Endothelial cell (in vitro differentiated cells): ENCODE results near the gene PHB1. TPM values are rescaled to one million over a fixed set of nuclear protein-coding genes. Genes with fewer than 3 reads are reported as not detected.
"Not testable (repeated sequence)": the region's sequence is repeated elsewhere in the genome, so short reads cannot be mapped to it uniquely, and the experiment has no call there.

Source experiments
- DNase-seq: peaks from one replicate; pipeline ENCODE4 v3.0.0; 2021; ENCODE audit warnings: low spot score
- H3K27ac Mint-ChIP-seq: one replicate; pipeline ENCODE4 v1.8.0; 2021; ENCODE audit warnings: mixed read lengths, inconsistent platforms; ENCODE audit not compliant: unreplicated experiment
- H3K27me3 Mint-ChIP-seq: one replicate; pipeline ENCODE4 v1.8.0; 2021; ENCODE audit warnings: mild to moderate bottlenecking, moderate library complexity, mixed read lengths, inconsistent platforms; ENCODE audit not compliant: unreplicated experiment
- H3K36me3 Mint-ChIP-seq: one replicate; pipeline ENCODE4 v1.8.0; 2021; ENCODE audit warnings: mild to moderate bottlenecking, low read depth, mixed read lengths, inconsistent platforms; ENCODE audit not compliant: unreplicated experiment
- H3K4me1 Mint-ChIP-seq: one replicate; pipeline ENCODE4 v1.8.0; 2021; ENCODE audit warnings: mild to moderate bottlenecking, mixed read lengths, inconsistent platforms; ENCODE audit not compliant: unreplicated experiment
- H3K4me3 Mint-ChIP-seq: one replicate; pipeline ENCODE4 v1.8.0; 2021; ENCODE audit warnings: mild to moderate bottlenecking, mixed read lengths, inconsistent platforms; ENCODE audit not compliant: unreplicated experiment
- H3K9me3 Mint-ChIP-seq: one replicate; pipeline ENCODE4 v1.8.0; 2021; ENCODE audit warnings: mixed read lengths, inconsistent platforms; ENCODE audit not compliant: unreplicated experiment
- CTCF ChIP-seq: fragments of 200-600 bp; sonication (generic); IDR thresholded peaks from one replicate; pipeline ENCODE4 v1.5.0; 2021; ENCODE audit warnings: antibody characterized with exemption; ENCODE audit not compliant: unreplicated experiment
- total RNA-seq: library from RNA; stranded (reverse); fragmentation: NEBNext Ultra II Directional; extraction: Animal tissue kit (Norgen Biotek cat#: 25700); gene quantifications from one replicate; pipeline ENCODE4 v1.2.1, GENCODE V29; 2021; ENCODE audit not compliant: unreplicated experiment

Gene PHB1
- total RNA-seq, 1 donor from 2014 or later, result 181 TPM

- Mint-ChIP-seq H3K36me3 (no peaks in the 10 kb centered on the region), H3K4me3 (no peak overlapping the region), H3K27me3 (peaks cover 6% of the 10 kb centered on the region), H3K27ac (no peak overlapping the region), H3K9me3 (no peaks in the 10 kb centered on the region), H3K4me1 (no peaks in the 10 kb centered on the region)
- TF ChIP-seq CTCF, result no peak
- DNase-seq, result no peak
Measured at GRCh38 chr17:49369760-49370159, 44.9 kb downstream of the PHB1 start.

DNA sequence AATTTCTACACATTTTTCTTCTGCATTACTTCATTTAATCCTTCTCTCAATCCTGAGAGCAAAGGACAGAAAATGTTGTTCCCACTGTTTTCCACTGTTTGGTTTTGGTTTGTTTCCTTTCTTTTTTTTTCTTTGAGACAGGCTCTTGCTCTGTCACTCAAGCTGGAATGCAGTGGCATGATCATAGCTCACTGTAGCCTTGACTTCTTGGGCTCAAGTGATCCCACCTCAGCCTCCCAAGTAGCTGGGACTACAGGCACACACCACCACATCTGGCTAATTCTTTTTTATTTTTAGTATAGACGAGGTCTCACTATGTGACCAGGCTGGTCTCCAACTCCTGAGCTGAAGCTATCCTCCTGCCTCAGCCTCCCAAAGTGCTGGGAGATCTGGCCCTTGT is 45.6 kb downstream of the PHB1 start:
- TF ChIP-seq CTCF, result no peak
- Mint-ChIP-seq H3K27me3 (peaks cover 6% of the 10 kb centered on the region), H3K9me3 (no peaks in the 10 kb centered on the region), H3K4me1 (no peaks in the 10 kb centered on the region), H3K4me3 (no peak overlapping the region), H3K36me3 (no peaks in the 10 kb centered on the region), H3K27ac (no peak overlapping the region)
- DNase-seq, result no peak

- Mint-ChIP-seq H3K4me3 (no peak overlapping the region), H3K27me3 (peaks cover 8% of the 10 kb centered on the region), H3K27ac (no peak overlapping the region), H3K36me3 (no peaks in the 10 kb centered on the region), H3K4me1 (peaks cover 10% of the 10 kb centered on the region), H3K9me3 (no peaks in the 10 kb centered on the region)
- no peak for TF ChIP-seq CTCF
- DNase-seq, result peak; percentile 14
Measured at GRCh38 chr17:49365667-49366066, 49.0 kb downstream of the PHB1 start.

DNA sequence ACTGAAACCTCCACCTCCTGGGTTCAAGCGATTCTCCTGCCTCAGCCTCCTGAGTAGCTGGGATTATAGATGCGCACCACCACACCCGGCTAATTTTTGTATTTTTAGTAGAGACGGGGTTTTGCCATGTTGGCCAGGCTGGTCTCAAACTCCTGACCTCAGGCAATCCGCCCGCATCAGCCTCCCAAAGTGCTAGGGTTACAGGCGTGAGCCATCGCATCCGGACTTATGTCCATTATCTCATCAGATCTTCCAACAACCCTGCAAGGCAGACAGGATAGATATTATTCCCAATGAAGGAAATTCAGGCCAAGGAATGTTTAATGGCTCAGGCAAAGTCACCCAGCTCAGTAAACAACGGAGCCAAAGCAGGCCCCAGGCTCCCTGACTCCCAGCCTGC is 49.6 kb downstream of the PHB1 start:
- H3K27ac Mint-ChIP-seq, H3K36me3 Mint-ChIP-seq, H3K4me3 Mint-ChIP-seq, DNase-seq, H3K9me3 Mint-ChIP-seq, H3K27me3 Mint-ChIP-seq: not testable (repeated sequence)
- H3K4me1 Mint-ChIP-seq, result peaks cover 14% of the 10 kb centered on the region

- peaks cover 8% of the 10 kb centered on the region for H3K27me3 Mint-ChIP-seq
- H3K4me3 Mint-ChIP-seq, result no peak overlapping the region
- DNase-seq, result no peak
- no peaks in the 10 kb centered on the region for H3K9me3 Mint-ChIP-seq
- no peak for TF ChIP-seq CTCF
- H3K4me1 Mint-ChIP-seq, result peaks cover 20% of the 10 kb centered on the region
- H3K27ac Mint-ChIP-seq, result no peak overlapping the region
- no peaks in the 10 kb centered on the region for H3K36me3 Mint-ChIP-seq
Measured at GRCh38 chr17:49364119-49364518, 50.6 kb downstream of the PHB1 start.

DNA sequence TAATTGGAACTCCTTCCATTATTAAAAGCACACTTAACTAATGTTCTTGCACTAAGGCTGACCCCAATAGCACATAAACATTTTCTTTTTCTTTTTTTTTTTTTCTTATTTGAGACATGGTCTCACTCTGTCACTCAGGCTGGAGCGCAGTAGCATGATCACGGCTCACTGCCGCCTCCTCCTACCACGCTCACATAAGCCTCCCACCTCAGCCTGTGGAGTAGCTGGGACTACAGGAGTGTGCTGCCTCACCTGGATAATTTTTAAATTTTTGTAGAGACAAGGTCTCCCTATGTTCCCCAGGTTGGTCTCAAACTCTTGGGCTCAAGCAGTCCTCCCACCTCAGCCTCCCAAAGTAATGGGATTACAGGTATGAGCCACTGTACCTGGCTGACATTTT is 51.4 kb downstream of the PHB1 start:
- no peak for DNase-seq
- H3K4me3 Mint-ChIP-seq, result no peak overlapping the region
- no peaks in the 10 kb centered on the region for H3K36me3 Mint-ChIP-seq
- H3K4me1 Mint-ChIP-seq, result peaks cover 20% of the 10 kb centered on the region
- H3K27me3 Mint-ChIP-seq, result peaks cover 6% of the 10 kb centered on the region
- peak overlapping the region; percentile 69 for H3K27ac Mint-ChIP-seq
- no peak for TF ChIP-seq CTCF
- no peaks in the 10 kb centered on the region for H3K9me3 Mint-ChIP-seq
